GM18507 (cell line): ENCODE measurements around the gene LSP1.

Experiments
- DNase-seq: peaks from one replicate; pipeline ENCODE4 v3.0.0; 2011; ENCODE audit warnings: low read depth; ENCODE audit not compliant: insufficient read length; ENCODE audit errors: extremely low spot score
- FAIRE-seq: peaks from 2 replicates; lab custom pipeline; 2011; peaks lifted over from hg19 to GRCh38; lab: Jason Lieb, UNC

LSP1 gene

DNA sequence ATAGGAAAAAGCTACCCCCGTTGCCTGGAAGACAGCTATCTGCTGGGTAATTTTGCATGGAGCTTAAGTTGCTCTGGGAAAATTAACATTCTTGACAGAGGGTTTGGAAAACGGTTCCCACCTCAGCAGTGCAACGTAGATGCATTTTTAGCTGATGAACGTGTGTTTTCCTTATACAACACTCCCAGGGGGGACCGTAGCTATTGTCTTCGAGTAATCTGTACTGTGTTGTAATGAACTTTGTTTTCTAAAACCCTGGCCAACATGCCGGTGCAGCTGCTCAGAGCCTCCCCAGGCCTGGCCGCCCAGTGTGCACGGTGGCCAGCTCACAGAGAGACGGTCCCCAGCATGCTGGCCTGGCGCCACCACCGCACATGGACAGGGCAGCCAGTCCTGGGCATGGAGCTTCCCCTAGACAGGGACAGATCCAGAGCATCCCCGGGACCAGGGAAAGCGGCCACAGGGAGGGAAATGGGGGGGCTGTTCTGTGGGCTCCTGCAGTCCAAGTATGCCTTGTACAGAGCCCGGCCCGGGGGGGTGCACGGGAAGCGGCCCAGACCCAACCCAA is 68.8 kb downstream of the LSP1 start:
- no peak for DNase-seq

GRCh38 chr11:1922481-1923081 is 69.7 kb downstream of the LSP1 start:
- FAIRE-seq (no peak), DNase-seq (no peak)

More for the DNA sequence above, 68.8 kb downstream of the LSP1 start:
- no peak for FAIRE-seq

DNA sequence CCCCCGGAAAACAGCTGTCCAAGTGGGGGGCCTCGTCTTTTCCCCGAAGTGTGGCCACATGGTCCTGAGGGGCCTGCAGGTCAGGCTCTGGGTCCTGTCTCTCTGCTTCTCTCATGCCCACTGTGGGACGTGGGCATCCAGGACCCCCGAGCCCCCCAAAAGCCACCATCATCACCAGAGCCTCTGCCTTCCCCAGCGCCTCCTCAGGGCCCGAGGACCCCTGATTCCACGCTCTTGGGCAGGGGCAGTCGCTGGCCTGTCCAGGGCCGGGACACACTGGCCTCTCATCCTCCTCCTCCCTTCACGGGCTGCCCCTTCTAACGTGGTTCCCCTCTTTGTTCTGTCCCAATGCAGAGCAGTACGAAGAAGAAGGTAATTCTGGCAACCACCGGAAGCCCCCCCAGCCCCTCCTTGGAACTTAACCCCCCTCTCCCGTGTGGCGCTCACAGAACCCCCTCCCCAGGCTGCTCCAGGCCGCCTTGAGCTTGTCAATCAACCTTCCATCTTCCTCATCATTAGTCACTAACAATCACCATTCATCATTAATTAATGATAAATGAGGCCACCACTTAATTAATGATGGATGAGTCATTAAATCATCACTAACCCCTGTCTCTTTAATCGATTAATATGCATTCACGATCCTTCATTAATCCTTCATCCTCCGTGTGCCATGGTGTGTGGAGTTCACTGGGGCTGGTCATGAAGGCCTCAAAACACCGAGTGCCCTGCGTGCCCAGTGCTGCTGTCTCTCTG is 70.5 kb downstream of the LSP1 start:
- FAIRE-seq (no peak), DNase-seq (no peak)

DNA sequence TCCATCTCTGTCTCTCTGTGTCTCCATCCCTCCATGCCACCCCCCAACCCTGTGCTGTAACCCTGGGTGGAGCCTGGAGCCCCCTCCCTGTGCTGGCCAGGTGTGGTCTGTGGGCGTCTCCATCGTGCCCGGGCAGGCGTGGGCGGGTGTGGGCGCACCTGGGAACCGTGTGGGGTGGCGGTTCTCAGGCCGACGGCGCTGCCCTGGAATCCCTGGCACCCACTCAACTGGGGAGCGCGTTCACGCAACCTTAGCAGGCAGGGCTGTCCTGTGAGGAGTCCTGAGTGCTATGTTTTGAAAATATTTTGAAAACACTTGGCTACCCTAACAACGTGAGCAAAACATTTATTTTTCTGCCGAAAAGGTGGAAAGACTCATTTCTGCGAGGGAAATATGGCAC is 71.3 kb downstream of the LSP1 start:
- no peak for DNase-seq
- no peak for FAIRE-seq

DNA sequence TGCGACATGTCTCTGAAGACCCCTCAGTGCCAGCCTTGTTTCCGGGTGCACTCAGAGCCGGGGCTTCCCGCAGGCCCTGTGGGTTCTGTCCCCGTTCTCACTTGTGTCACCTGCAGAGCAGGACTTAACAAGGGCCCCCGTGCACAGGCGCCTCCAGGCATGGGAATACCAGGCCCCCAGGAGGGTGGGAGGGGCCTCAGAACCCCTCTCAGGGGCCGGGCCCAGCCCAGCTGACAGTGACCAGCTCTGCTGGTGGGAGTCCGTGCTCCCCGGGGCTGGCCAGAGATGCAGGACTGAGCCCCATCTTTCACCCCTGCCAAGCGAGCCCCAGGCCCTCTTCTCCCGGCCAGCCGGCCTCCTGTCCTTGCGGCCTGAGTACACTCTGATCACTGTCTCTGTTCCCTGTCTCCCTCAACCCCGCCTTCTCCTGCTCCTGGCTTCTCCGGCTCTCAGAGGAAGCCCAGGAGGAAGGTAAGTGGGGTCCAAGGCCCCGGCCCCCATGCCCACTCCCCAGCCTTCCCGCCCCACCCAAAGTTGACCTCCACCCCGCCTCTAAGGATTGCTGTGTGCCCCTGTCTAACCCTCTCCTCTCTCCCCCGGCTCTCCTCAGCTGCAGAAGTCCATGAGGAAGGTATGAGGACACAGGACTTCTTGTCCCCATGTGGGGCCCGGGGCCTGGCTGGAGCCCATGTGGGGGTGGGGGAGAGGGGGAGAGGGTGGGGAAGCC is 71.9 kb downstream of the LSP1 start:
- FAIRE-seq, result no peak

GRCh38 chr11:1925373-1926155 is 72.7 kb downstream of the LSP1 start:
- DNase-seq, result no peak
- no peak for FAIRE-seq

More for the DNA sequence above, 71.9 kb downstream of the LSP1 start:
- DNase-seq, result no peak

- no peak for DNase-seq
- FAIRE-seq, result no peak
Measured at GRCh38 chr11:1926156-1927025, 73.5 kb downstream of the LSP1 start.

GRCh38 chr11:1927026-1927847 is 74.4 kb downstream of the LSP1 start:
- DNase-seq, result no peak
- no peak for FAIRE-seq

GRCh38 chr11:1927848-1928469 is 75.1 kb downstream of the LSP1 start:
- no peak for DNase-seq
- no peak for FAIRE-seq

GRCh38 chr11:1928470-1928890 is 75.6 kb downstream of the LSP1 start:
- FAIRE-seq, result no peak
- DNase-seq, result no peak

GRCh38 chr11:1928891-1929541 is 76.1 kb downstream of the LSP1 start:
- DNase-seq (no peak), FAIRE-seq (no peak)

DNA sequence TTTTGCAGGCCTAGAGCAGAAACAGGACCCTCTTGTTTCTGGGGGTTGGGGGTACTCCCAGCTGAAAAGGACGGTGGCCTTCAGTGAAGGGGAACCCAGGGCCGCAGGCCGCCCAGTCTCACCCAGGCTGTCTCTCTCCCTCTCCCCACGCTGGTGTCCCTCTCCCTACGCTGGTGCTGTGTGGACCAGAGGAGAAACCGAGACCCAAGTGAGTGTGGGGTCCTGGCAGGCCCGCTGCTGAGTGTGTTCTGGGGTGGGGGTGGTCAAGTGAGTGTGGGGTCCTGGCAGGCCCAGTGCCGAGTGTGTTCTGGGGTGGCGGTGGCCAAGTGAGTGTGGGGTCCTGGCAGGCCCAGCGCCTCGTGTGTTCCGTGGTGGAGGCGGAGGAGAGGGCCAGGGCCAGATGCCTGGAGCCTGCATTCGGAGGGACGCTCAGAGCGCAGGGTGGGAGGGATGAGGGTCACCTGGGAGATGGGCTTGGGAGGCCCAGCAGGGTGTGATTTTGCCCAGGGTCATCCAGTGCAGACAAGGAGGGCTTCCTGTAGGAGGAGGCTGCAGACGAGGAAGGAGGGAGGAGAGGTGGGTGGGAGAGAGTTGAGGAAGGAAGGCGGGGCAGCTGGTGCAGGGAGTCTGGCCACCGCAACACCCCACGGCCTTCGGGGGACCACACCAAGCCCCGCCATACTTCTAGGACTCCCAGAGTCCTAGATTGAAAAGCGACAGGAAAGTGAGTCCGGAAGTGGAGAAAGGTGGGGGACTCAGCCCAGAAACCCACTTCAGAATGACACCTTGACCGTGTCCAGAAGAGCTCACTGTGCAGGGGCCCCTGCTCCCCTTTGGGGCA is 77.0 kb downstream of the LSP1 start:
- DNase-seq, result no peak
- no peak for FAIRE-seq

DNA sequence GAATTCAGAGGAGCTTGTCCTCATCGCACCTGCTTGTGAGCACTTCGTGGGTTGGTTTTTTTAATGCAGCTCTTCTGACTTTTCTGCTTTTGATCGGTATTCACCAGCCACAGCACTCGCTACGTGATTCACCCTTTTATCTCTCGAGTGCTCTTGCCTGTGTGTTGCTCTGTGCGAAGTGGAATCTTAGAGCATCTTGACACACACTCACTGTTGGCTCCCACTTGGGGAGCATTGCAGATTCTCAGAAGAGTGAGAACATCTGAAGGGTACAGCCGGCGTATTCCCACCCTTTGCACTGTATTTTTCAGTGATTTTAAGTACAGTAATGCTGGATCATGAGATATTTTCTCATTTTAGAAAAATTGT is 77.6 kb downstream of the LSP1 start:
- FAIRE-seq (no peak), DNase-seq (no peak)

DNA sequence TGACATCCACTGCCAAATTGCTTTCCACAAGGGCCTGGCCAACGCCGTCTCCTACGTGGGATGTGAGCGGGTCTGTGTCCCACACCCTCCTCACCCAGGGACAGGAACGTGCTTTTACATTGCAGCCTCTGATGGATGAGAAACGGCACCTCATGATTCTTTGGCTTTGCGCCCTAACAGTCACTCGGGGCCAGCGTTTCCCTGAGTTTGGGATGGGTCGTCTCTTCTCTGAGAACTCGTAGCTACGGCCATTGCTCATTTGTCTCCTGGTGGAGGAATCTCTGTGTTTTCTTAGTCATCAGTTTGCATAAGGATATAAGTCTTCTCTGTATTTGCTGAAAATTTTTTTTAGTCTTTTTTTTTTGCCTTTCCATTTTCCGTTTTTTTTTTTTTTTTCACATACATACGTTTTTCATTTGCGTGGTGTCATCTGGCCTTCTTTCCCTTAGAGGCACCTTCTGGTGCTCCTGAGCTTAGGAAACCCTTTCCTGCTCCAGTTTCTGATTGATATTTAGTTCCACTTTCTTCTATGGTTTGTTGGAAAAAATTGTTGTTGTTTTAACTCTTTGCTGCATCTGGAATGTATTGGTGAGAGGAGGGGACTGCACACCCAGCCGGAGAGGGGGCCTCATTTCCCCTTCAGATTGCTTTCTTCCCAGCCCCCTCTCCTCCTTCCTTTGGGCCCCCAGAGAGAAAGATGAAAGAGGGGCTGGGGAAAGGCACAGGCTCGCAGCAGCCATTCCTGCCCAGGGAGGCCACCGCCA is 78.6 kb downstream of the LSP1 start:
- DNase-seq (no peak), FAIRE-seq (no peak)

DNA sequence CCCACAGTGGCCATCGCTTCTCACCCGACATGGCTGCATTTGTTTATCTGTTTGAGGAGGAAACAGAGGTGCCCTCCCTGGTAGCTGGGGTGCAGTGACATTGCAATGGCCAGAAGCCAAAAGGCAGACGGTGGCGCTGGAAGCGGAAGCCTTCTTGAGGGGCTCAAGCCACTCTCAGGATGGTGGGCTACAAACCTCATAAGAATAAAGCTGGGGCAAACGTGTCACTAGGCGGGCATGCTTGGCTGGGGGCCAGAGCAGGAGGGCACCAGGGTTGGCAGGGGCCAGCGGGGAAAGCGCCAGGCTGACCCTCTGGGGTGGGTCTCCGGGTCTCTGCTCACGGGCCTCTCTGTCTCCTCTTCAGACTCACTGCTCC is 79.2 kb downstream of the LSP1 start:
- DNase-seq (no peak), FAIRE-seq (no peak)

- DNase-seq, result no peak
Measured at GRCh38 chr11:1932681-1933080, 79.8 kb downstream of the LSP1 start.

More at GRCh38 chr11:1932681-1933080, 79.8 kb downstream of the LSP1 start:
- FAIRE-seq, result no peak
